A549 (cell line): Measurements from ENCODE around the gene RUNX1. TPM values are rescaled to one million over a fixed set of nuclear protein-coding genes. Genes with fewer than 3 reads are reported as not detected.

ENCODE experiments used
- ATAC-seq, 2 experiments: fragments of 200-7000 bp in 1 of 2; fragments of >200 bp in 1 of 2; cut with Nextera tagmentation in 1 of 2; cut with Tn5 transposase in 1 of 2; 3 replicates each; pipeline versions ENCODE4 v1.8.0 to v1.9.1; 2018 to 2020; ENCODE audit warnings: mild to moderate bottlenecking in 1 of 2, moderate library complexity in 1 of 2
- CTCF ChIA-PET: fragments of 300-600 bp; sonication (Branson Sonifier 250); formaldehyde crosslinking; extraction: SDS; loops from one replicate; lab custom pipeline; 2021; ENCODE audit warnings: antibody characterized with exemption, inconsistent platforms; lab: Yijun Ruan, JAX
- POLR2A ChIA-PET: fragments of 350-600 bp; formaldehyde crosslinking; extraction: SDS; loops from one replicate; lab custom pipeline; 2021; ENCODE audit warnings: antibody characterized with exemption, inconsistent platforms; lab: Yijun Ruan, JAX
- DNase-seq, 2 experiments: peaks; one replicate each; pipeline versions ENCODE4 v3.0.0 to v3.0.0-alpha.2; 2011 to 2016; ENCODE audit warnings: low read depth in 1 of 2, low spot score in 1 of 2
- FAIRE-seq: peaks from 2 replicates; lab custom pipeline; 2011; peaks lifted over from hg19 to GRCh38; lab: Jason Lieb, UNC
- H3K27ac ChIP-seq, 2 experiments: fragments of >200 bp; sonication (Bioruptor Twin); formaldehyde crosslinking; 3 replicates each; pipeline ENCODE4 v1.5.1; 2016 to 2017
- H3K4me1 ChIP-seq: fragments of >200 bp; sonication (Bioruptor Twin); formaldehyde crosslinking; 3 replicates; pipeline ENCODE4 v1.6.1; 2016
- H3K4me2 ChIP-seq: fragments of >200 bp; sonication (Bioruptor Twin); formaldehyde crosslinking; 3 replicates; pipeline ENCODE4 v1.6.1; 2016
- H3K4me3 ChIP-seq: fragments of >200 bp; sonication (Bioruptor Twin); formaldehyde crosslinking; 3 replicates; pipeline ENCODE4 v1.5.1; 2016
- H3K9me3 ChIP-seq: fragments of >200 bp; sonication (Bioruptor Twin); formaldehyde crosslinking; 3 replicates; pipeline ENCODE4 v1.6.1; 2016
- BHLHE40 ChIP-seq: IDR thresholded peaks from 2 replicates; pipeline ENCODE4 v1.6.1; 2012; ENCODE audit warnings: low read depth, low read length, inconsistent platforms
- CBX8 ChIP-seq: fragments of 200-600 bp; sonication (generic); IDR thresholded peaks from 2 replicates; pipeline ENCODE4 v1.6.1; 2016
- CHD4 ChIP-seq: fragments of 200-600 bp; sonication (generic); IDR thresholded peaks from 2 replicates; pipeline ENCODE4 v1.6.1; 2016; ENCODE audit warnings: antibody characterized with exemption, mild to moderate bottlenecking, borderline replicate concordance
- EHF ChIP-seq: fragments of 250-450 bp; sonication (Bioruptor Pico); IDR thresholded peaks from 2 replicates; pipeline ENCODE4 v1.5.0; 2020; ENCODE audit warnings: mild to moderate bottlenecking
- ESRRA ChIP-seq: fragments of 150-350 bp; IDR thresholded peaks from 2 replicates; pipeline ENCODE4 v1.6.1; 2014; ENCODE audit warnings: mild to moderate bottlenecking, low read length, borderline replicate concordance
- FOSL2 ChIP-seq, 2 experiments: fragments of 450-650 bp in 1 of 2; fragments of >200 bp in 1 of 2; sonication (Bioruptor Twin) in 1 of 2; formaldehyde crosslinking; IDR thresholded peaks; 2 replicates each; pipeline versions ENCODE4 v1.5.0 to v1.6.1; 2016 to 2020; ENCODE audit warnings: mild to moderate bottlenecking in 1 of 2, moderate library complexity in 1 of 2
- FOXS1 ChIP-seq: fragments of 250-450 bp; sonication (Bioruptor Pico); IDR thresholded peaks from 2 replicates; pipeline ENCODE4 v1.5.0; 2020; ENCODE audit warnings: mild to moderate bottlenecking, moderate library complexity
- GATA3 ChIP-seq: IDR thresholded peaks from 2 replicates; pipeline ENCODE4 v1.6.1; 2012; ENCODE audit warnings: borderline replicate concordance
- HES2 ChIP-seq: fragments of >200 bp; sonication (Bioruptor Twin); formaldehyde crosslinking; IDR thresholded peaks from 2 replicates; pipeline ENCODE4 v1.6.1; 2016
- HEYL ChIP-seq: fragments of 250-450 bp; sonication (Bioruptor Pico); IDR thresholded peaks from 2 replicates; pipeline ENCODE4 v1.8.0; 2021; ENCODE audit warnings: mild to moderate bottlenecking, moderate library complexity
- HMGXB4 ChIP-seq: fragments of 250-450 bp; sonication (Bioruptor Pico); IDR thresholded peaks from 2 replicates; pipeline ENCODE4 v1.5.0; 2021; ENCODE audit warnings: mild to moderate bottlenecking, moderate library complexity, borderline replicate concordance
- JUN ChIP-seq, 2 experiments: fragments of >200 bp; sonication (Bioruptor Twin); formaldehyde crosslinking; IDR thresholded peaks; 2 replicates in 1 of 2; 3 replicates in 1 of 2; pipeline ENCODE4 v1.6.1; 2016 to 2017
- KDM1A ChIP-seq: fragments of 200-600 bp; sonication (generic); IDR thresholded peaks from 2 replicates; pipeline ENCODE4 v1.6.1; 2016; ENCODE audit warnings: low read depth, mild to moderate bottlenecking
- KDM5A ChIP-seq: fragments of 200-600 bp; sonication (generic); IDR thresholded peaks from 2 replicates; pipeline ENCODE4 v1.6.1; 2016; ENCODE audit warnings: antibody characterized with exemption, mild to moderate bottlenecking
- MAFK ChIP-seq: fragments of 450-650 bp; IDR thresholded peaks from 2 replicates; pipeline ENCODE4 v1.6.1; 2014; ENCODE audit not compliant: partially characterized antibody
- MAX ChIP-seq: IDR thresholded peaks from 2 replicates; pipeline ENCODE4 v1.6.1; 2012
- NFE2L2 ChIP-seq: fragments of 150-350 bp; conservative IDR thresholded peaks from 2 replicates; pipeline ENCODE4 v1.6.1; 2014; ENCODE audit warnings: low read length
- PHF8 ChIP-seq: fragments of 200-600 bp; sonication (generic); IDR thresholded peaks from 2 replicates; pipeline ENCODE4 v1.6.1; 2016; ENCODE audit warnings: low read depth, mild to moderate bottlenecking, antibody characterized with exemption, moderate library complexity, borderline replicate concordance
- POLR2AphosphoS2 ChIP-seq: conservative IDR thresholded peaks from 2 replicates; pipeline ENCODE4 v1.6.1; 2012; ENCODE audit warnings: low read length, improper control_type of control experiment, inconsistent platforms
- SMC3 ChIP-seq: fragments of >200 bp; sonication (Bioruptor Twin); formaldehyde crosslinking; IDR thresholded peaks from 3 replicates; pipeline ENCODE4 v1.6.1; 2018; ENCODE audit warnings: inconsistent platforms
- SREBF2 ChIP-seq: fragments of 450-650 bp; IDR thresholded peaks from 2 replicates; pipeline ENCODE4 v1.6.1; 2014; ENCODE audit warnings: mild to moderate bottlenecking, moderate library complexity
- TP53 ChIP-seq: fragments of 250-450 bp; sonication (Bioruptor Pico); IDR thresholded peaks from 2 replicates; pipeline ENCODE4 v1.5.0; 2021; ENCODE audit warnings: mild to moderate bottlenecking, moderate library complexity
- ZC3H11A ChIP-seq: fragments of 450-650 bp; IDR thresholded peaks from 2 replicates; pipeline ENCODE4 v1.6.1; 2014; ENCODE audit warnings: antibody characterized with exemption, mild to moderate bottlenecking
- ZFP36 ChIP-seq: fragments of 450-650 bp; IDR thresholded peaks from 2 replicates; pipeline ENCODE4 v1.6.1; 2014; ENCODE audit warnings: borderline replicate concordance; ENCODE audit not compliant: partially characterized antibody
- ZSCAN20 ChIP-seq: fragments of 250-450 bp; sonication (Bioruptor Pico); IDR thresholded peaks from 2 replicates; pipeline ENCODE4 v1.8.0; 2022; ENCODE audit warnings: mild to moderate bottlenecking, moderate library complexity
- WGBS: methylation state at CpG from one replicate; pipeline ENCODE4 v1.1.6; 2017; ENCODE audit errors: missing lambda C conversion rate; 5-methylcytosine and 5-hydroxymethylcytosine counted together
- polyA plus RNA-seq, 4 experiments: library from polyadenylated mRNA; depleted of rRNA in 3 of 4; stranded (reverse); fragments of >200 nt; fragmentation: RNase III in 1 of 4; extraction: RNeasy Plus Mini Kit Qiagen cat#74134 plus additional on column Dnase treatment in 1 of 4; gene quantifications; 2 replicates in 3 of 4; 3 replicates in 1 of 4; pipeline ENCODE4 v1.2.3, GENCODE V29; 2011 to 2017

RUNX1 gene
- polyA plus RNA-seq, 2 of the 4 experiments (the other 2 are of a cell fraction) = 5.5 TPM

- Histone ChIP-seq H3K4me2 (no peak overlapping the region), H3K27ac (no peak overlapping the region), H3K4me3 (no peak overlapping the region), H3K4me1 (no peaks in the 10 kb centered on the region), H3K9me3 (no peaks in the 10 kb centered on the region)
- CTCF ChIA-PET = interaction anchor here (0.6 kb wide), 1 partner anchor 182 kb away, joined by 4 read pairs; no protein-coding TSS in a partner anchor
- DNase-seq (no peak), ATAC-seq (no peak), FAIRE-seq (no peak)
- POLR2A ChIA-PET = no interaction called here
- TF ChIP-seq JUN (IDR thresholded peaks at IDR 0.05) (no peak), POLR2AphosphoS2 (no peak), MAFK (no peak), HMGXB4 (CRISPR knock-in tag) (no peak), SREBF2 (no peak), BHLHE40 (no peak), NFE2L2 (no peak), TP53 (no peak), EHF (CRISPR knock-in tag) (no peak), PHF8 (no peak), ESRRA (no peak), KDM1A (no peak), HES2 (no peak), ZSCAN20 (CRISPR knock-in tag) (no peak), GATA3 (no peak), CBX8 (no peak), ZC3H11A (no peak)
- WGBS = 72% methylated on average over 4 of the region's 4 CpGs
Measured at GRCh38 chr21:34950980-34951379, 98.1 kb downstream of the RUNX1 start.

- CTCF ChIA-PET = no interaction called here
- H3K4me1 ChIP-seq = no peaks in the 10 kb centered on the region
- TF ChIP-seq SMC3 (no peak), MAX (no peak), POLR2AphosphoS2 (no peak), KDM5A (no peak), CBX8 (no peak)
- no peaks in the 10 kb centered on the region for H3K9me3 ChIP-seq
- POLR2A ChIA-PET = no interaction called here
- no peak for DNase-seq
- H3K27ac ChIP-seq = no peak overlapping the region
- WGBS = 74% methylated on average over 10 of the region's 10 CpGs
- H3K4me3 ChIP-seq = no peak overlapping the region
- no peak for ATAC-seq
- H3K4me2 ChIP-seq = no peak overlapping the region
- FAIRE-seq = no peak
Measured at GRCh38 chr21:34949499-34949898, 99.6 kb downstream of the RUNX1 start.

- FAIRE-seq = no peak
- no peak overlapping the region for H3K4me2 ChIP-seq
- H3K9me3 ChIP-seq = no peaks in the 10 kb centered on the region
- ChIA-PET CTCF (no interaction called here), POLR2A (no interaction called here)
- DNase-seq = no peak
- 79% methylated on average over 4 of the region's 4 CpGs for WGBS
- no peak overlapping the region for H3K4me3 ChIP-seq
- ATAC-seq = no peak
- TF ChIP-seq TP53 = no peak
- no peak for TF ChIP-seq ZFP36
- no peak for TF ChIP-seq HEYL (CRISPR knock-in tag)
- TF ChIP-seq FOXS1 = no peak
- no peak for TF ChIP-seq FOSL2 (IDR thresholded peaks at IDR 0.05)
- no peak for TF ChIP-seq FOSL2 (CRISPR knock-in tag; IDR thresholded peaks at IDR 0.05)
- TF ChIP-seq SREBF2 = no peak
- TF ChIP-seq PHF8 = no peak
- no peak for TF ChIP-seq CHD4
- TF ChIP-seq SMC3 = no peak
- no peak overlapping the region for H3K27ac ChIP-seq
- H3K4me1 ChIP-seq = no peaks in the 10 kb centered on the region
Measured at GRCh38 chr21:34949030-34949429, 100.1 kb downstream of the RUNX1 start.
